AML-193 (cell line): ENCODE data around the gene LRRC63.
"Not testable (repeated sequence)": the region's sequence is repeated elsewhere in the genome, so short reads cannot be mapped to it uniquely, and the experiment has no call there.

Experiments
- DNase-seq, 2 experiments: peaks; one replicate each; lab custom pipeline; 2025; lab: John Stamatoyannopoulos, UW

Gene LRRC63

GRCh38 chr13:46265292-46265691 is 53.6 kb downstream of the LRRC63 start:
- no peak for DNase-seq

- no peak for DNase-seq
Observed at GRCh38 chr13:46267166-46267565, 55.4 kb downstream of the LRRC63 start.

GRCh38 chr13:46270416-46270815 is 58.7 kb downstream of the LRRC63 start:
- no peak for DNase-seq

- no peak for DNase-seq
Observed at GRCh38 chr13:46274094-46274698, 62.5 kb downstream of the LRRC63 start.

GRCh38 chr13:46278474-46278873 is 66.7 kb downstream of the LRRC63 start:
- no peak for DNase-seq

- DNase-seq, result no peak
Observed at GRCh38 chr13:46281779-46282178, 70.1 kb downstream of the LRRC63 start.

GRCh38 chr13:46283912-46284824 is 72.4 kb downstream of the LRRC63 start:
- not testable (repeated sequence) for DNase-seq

GRCh38 chr13:46286972-46287371 is 75.2 kb downstream of the LRRC63 start:
- DNase-seq, result no peak

GRCh38 chr13:46288570-46289259 is 77.0 kb downstream of the LRRC63 start:
- peak; percentile 77 to 85 for DNase-seq

GRCh38 chr13:46289260-46289955 is 77.7 kb downstream of the LRRC63 start:
- DNase-seq, result no peak

GRCh38 chr13:46290434-46290833 is 78.7 kb downstream of the LRRC63 start:
- DNase-seq, result no peak

- DNase-seq, result no peak
Observed at GRCh38 chr13:46293436-46293835, 81.7 kb downstream of the LRRC63 start.

GRCh38 chr13:46295491-46296114 is 83.9 kb downstream of the LRRC63 start:
- DNase-seq, result peak; percentile 100

GRCh38 chr13:46296115-46296822 is 84.5 kb downstream of the LRRC63 start:
- peak; percentile 99 to 100 for DNase-seq

- no peak for DNase-seq
Observed at GRCh38 chr13:46296921-46297320, 85.2 kb downstream of the LRRC63 start.

- DNase-seq, result no peak
Observed at GRCh38 chr13:46297361-46297811, 85.7 kb downstream of the LRRC63 start.

- peak; percentile 76 to 77 for DNase-seq
Observed at GRCh38 chr13:46303742-46304385, 92.1 kb downstream of the LRRC63 start.

GRCh38 chr13:46304546-46304945 is 92.8 kb downstream of the LRRC63 start:
- DNase-seq, result no peak

GRCh38 chr13:46307554-46307953 is 95.8 kb downstream of the LRRC63 start:
- peak; percentile 20 to 22 for DNase-seq

- no peak for DNase-seq
Observed at GRCh38 chr13:46310066-46310465, 98.3 kb downstream of the LRRC63 start.
